ENCODE measurements around the gene ZNF140.

Gene ZNF140

GRCh38 chr12:133130808-133131128 is 50.0 kb downstream of the ZNF140 start:
- no peak for DNase-seq

- no peak for DNase-seq
Measured at GRCh38 chr12:133135747-133136146, 55.0 kb downstream of the ZNF140 start.

DNA sequence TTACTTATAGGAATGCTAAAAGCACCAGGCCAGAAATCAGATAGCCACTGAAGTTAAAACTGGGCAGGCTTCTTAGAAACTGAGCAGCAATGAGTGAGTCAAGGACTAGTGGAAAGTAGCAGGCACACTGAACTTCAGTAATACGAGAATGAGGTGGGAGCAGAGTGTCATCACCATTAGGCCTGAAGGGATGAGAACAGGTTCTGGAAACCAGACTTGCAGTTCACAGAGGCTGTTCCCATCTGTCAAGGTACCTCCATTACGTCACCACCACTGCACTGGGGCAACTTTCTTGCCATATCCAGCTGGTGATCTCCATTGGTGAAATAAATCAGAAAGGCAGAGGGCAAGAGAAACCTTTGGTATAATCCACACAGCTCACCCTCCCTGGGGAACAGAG is 65.3 kb downstream of the ZNF140 start:
- DNase-seq: no peak

DNA sequence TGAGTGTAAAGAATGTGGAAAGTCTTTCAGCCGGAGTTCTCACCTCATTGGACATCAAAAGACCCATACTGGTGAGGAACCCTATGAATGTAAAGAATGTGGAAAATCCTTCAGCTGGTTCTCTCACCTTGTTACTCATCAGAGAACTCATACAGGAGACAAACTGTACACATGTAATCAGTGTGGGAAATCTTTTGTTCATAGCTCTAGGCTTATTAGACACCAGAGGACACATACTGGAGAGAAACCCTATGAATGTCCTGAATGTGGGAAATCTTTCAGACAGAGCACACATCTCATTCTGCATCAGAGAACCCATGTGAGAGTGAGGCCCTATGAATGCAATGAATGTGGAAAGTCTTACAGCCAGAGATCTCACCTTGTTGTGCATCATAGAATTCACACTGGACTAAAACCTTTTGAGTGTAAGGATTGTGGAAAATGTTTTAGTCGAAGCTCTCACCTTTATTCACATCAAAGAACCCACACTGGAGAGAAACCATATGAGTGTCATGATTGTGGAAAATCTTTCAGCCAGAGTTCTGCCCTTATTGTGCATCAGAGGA is 75.5 kb downstream of the ZNF140 start:
- no peak for DNase-seq
